ENCODE data around the gene SNX8.

SNX8 gene

GRCh38 chr7:2295936-2296620 lies 18.2 kb downstream of the SNX8 start:
- Histone ChIP-seq H3K4me1 (ENCODE audit: control insufficient read depth, low read length) (peaks cover 56% of the 10 kb centered on the region), H3K4me2 (ENCODE audit: low read length) (peak overlapping the region; percentile 48), H3K9me3 (ENCODE audit: control insufficient read depth, insufficient read depth, low read length) (0 out of 2 replicates have a peak, but pooled peaks cover 2% of the 10 kb centered on the region), H3K36me3 (ENCODE audit: control insufficient read depth, low read length) (no peaks in the 10 kb centered on the region), H3K27me3 (ENCODE audit: control insufficient read depth, low read length) (no peaks in the 10 kb centered on the region), H4K20me1 (ENCODE audit: control insufficient read depth, insufficient read depth, low read depth, low read length) (no peaks in the 10 kb centered on the region), H3K27ac (ENCODE audit: low read depth, low read length) (peak overlapping the region; percentile 34), H3F3A (ENCODE audit: control insufficient read depth, insufficient read depth) (peaks cover 14% of the 10 kb centered on the region), H3K9me2 (replicated peaks; ENCODE audit: control insufficient read depth, low read length) (no peaks in the 10 kb centered on the region), H3K79me2 (ENCODE audit: control insufficient read depth, low read length) (peaks cover 71% of the 10 kb centered on the region), H3K4me3 (ENCODE audit: low read length) (peak overlapping the region; percentile 32)
- no peak for TF ChIP-seq CTCF (IDR thresholded peaks at IDR 0.05; ENCODE audit: low read depth, low read length, poor library complexity, severe bottlenecking)
- TF ChIP-seq EZH2phosphoT487 (IDR thresholded peaks at IDR 0.05; ENCODE audit: borderline replicate concordance, low read length), result no peak

- no peaks in the 10 kb centered on the region for H3K27me3 ChIP-seq (ENCODE audit: control insufficient read depth, low read length)
- H3K4me2 ChIP-seq (ENCODE audit: low read length), result no peak overlapping the region
- no peak overlapping the region for H3K4me3 ChIP-seq (ENCODE audit: low read length)
- H3F3A ChIP-seq (ENCODE audit: control insufficient read depth, insufficient read depth), result no peaks in the 10 kb centered on the region; the same call in 1 of the 2 replicates
- peaks cover 24% of the 10 kb centered on the region for H3K4me1 ChIP-seq (ENCODE audit: control insufficient read depth, low read length)
- peaks cover 4% of the 10 kb centered on the region for H3K36me3 ChIP-seq (ENCODE audit: control insufficient read depth, low read length)
- H3K9me3 ChIP-seq (ENCODE audit: control insufficient read depth, insufficient read depth, low read length), result no peaks in the 10 kb centered on the region
- H3K79me2 ChIP-seq (ENCODE audit: control insufficient read depth, low read length), result peaks cover 57% of the 10 kb centered on the region
- peaks cover 10% of the 10 kb centered on the region for H4K20me1 ChIP-seq (ENCODE audit: control insufficient read depth, insufficient read depth, low read depth, low read length)
- no peak for TF ChIP-seq EZH2phosphoT487 (IDR thresholded peaks at IDR 0.05; ENCODE audit: borderline replicate concordance, low read length)
- TF ChIP-seq CTCF (IDR thresholded peaks at IDR 0.05; ENCODE audit: low read depth, low read length, poor library complexity, severe bottlenecking), result no peak
- no peaks in the 10 kb centered on the region for H3K9me2 ChIP-seq (replicated peaks; ENCODE audit: control insufficient read depth, low read length)
- no peak overlapping the region for H3K27ac ChIP-seq (ENCODE audit: low read depth, low read length)
Measured at GRCh38 chr7:2290877-2291276, 23.4 kb downstream of the SNX8 start.

GRCh38 chr7:2289621-2290020 lies 24.6 kb downstream of the SNX8 start:
- Histone ChIP-seq H3K4me3 (ENCODE audit: low read length) (no peak overlapping the region), H3K79me2 (ENCODE audit: control insufficient read depth, low read length) (peaks cover 49% of the 10 kb centered on the region), H3F3A (ENCODE audit: control insufficient read depth, insufficient read depth) (no peaks in the 10 kb centered on the region; the same call in 1 of the 2 replicates), H3K36me3 (ENCODE audit: control insufficient read depth, low read length) (peaks cover 4% of the 10 kb centered on the region), H3K4me1 (ENCODE audit: control insufficient read depth, low read length) (peaks cover 20% of the 10 kb centered on the region), H4K20me1 (ENCODE audit: control insufficient read depth, insufficient read depth, low read depth, low read length) (peaks cover 14% of the 10 kb centered on the region), H3K27me3 (ENCODE audit: control insufficient read depth, low read length) (no peaks in the 10 kb centered on the region), H3K9me2 (replicated peaks; ENCODE audit: control insufficient read depth, low read length) (no peaks in the 10 kb centered on the region), H3K4me2 (ENCODE audit: low read length) (no peak overlapping the region), H3K27ac (ENCODE audit: low read depth, low read length) (no peak overlapping the region), H3K9me3 (ENCODE audit: control insufficient read depth, insufficient read depth, low read length) (no peaks in the 10 kb centered on the region)
- TF ChIP-seq CTCF (IDR thresholded peaks at IDR 0.05; ENCODE audit: low read depth, low read length, poor library complexity, severe bottlenecking) (no peak), EZH2phosphoT487 (IDR thresholded peaks at IDR 0.05; ENCODE audit: borderline replicate concordance, low read length) (no peak)
